ENCODE results near the gene OVCA2. TPM values are rescaled to one million over a fixed set of nuclear protein-coding genes. Genes with fewer than 3 reads are reported as not detected.

Gene OVCA2
- total RNA-seq, 1 donor from 2014 or later: 27.8 TPM

DNA sequence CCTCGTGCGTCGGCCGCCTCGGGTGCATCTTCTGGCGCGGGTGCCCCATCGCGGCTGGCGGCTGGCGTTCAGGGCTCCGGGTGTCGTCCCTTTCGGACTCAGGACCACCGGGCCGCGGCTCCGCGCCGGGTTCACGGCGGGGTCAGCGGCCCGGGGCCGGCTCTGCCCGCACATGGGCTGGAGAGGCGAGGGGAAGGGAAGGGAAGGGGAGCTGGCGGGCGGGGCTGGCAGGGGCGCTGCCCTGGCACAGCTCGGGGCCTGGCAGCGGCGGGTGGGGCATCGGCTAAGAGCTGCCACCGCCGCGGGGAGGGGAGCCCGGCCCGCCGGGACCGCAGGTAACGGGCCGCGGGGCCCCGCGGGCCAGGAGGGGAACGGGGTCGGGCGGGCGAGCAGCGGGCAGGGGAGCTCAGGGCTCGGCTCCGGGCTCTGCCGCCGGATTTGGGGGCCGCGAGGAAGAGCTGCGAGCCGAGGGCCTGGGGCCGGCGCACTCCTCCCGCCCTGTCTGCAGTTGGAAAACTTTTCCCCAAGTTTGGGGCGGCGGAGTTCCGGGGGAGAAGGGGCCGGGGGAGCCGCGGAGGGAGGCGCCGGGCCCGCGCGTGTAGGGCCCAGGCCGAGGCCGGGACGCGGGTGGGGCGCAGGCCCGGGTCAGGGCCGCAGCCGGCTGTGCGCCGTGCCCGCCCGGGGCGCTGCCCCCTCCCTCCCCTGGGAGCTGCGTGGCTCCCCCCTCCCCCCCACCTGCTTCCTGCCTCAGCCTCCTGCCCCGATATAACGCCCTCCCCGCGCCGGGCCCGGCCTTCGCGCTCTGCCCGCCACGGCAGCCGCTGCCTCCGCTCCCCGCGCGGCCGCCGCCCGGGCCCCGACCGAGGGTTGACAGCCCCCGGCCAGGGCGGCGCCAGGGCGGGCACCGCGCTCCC, 13.7 kb downstream of the OVCA2 start:
- Mint-ChIP-seq H3K36me3 (peaks cover 7% of the 10 kb centered on the region), H3K9me3 (no peaks in the 10 kb centered on the region), H3K27me3 (peaks cover 40% of the 10 kb centered on the region), H3K4me3 (peak overlapping the region; percentile 72), H3K27ac (no peak overlapping the region), H3K4me1 (ENCODE audit: unreplicated experiment) (peaks cover 13% of the 10 kb centered on the region)
- no peak for DNase-seq (ENCODE audit: extremely low spot score, unreplicated experiment)
- TF ChIP-seq, protein P1, sequence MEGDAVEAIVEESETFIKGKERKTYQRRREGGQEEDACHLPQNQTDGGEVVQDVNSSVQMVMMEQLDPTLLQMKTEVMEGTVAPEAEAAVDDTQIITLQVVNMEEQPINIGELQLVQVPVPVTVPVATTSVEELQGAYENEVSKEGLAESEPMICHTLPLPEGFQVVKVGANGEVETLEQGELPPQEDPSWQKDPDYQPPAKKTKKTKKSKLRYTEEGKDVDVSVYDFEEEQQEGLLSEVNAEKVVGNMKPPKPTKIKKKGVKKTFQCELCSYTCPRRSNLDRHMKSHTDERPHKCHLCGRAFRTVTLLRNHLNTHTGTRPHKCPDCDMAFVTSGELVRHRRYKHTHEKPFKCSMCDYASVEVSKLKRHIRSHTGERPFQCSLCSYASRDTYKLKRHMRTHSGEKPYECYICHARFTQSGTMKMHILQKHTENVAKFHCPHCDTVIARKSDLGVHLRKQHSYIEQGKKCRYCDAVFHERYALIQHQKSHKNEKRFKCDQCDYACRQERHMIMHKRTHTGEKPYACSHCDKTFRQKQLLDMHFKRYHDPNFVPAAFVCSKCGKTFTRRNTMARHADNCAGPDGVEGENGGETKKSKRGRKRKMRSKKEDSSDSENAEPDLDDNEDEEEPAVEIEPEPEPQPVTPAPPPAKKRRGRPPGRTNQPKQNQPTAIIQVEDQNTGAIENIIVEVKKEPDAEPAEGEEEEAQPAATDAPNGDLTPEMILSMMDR (conservative IDR thresholded peaks at IDR 0.05): no peak

DNA sequence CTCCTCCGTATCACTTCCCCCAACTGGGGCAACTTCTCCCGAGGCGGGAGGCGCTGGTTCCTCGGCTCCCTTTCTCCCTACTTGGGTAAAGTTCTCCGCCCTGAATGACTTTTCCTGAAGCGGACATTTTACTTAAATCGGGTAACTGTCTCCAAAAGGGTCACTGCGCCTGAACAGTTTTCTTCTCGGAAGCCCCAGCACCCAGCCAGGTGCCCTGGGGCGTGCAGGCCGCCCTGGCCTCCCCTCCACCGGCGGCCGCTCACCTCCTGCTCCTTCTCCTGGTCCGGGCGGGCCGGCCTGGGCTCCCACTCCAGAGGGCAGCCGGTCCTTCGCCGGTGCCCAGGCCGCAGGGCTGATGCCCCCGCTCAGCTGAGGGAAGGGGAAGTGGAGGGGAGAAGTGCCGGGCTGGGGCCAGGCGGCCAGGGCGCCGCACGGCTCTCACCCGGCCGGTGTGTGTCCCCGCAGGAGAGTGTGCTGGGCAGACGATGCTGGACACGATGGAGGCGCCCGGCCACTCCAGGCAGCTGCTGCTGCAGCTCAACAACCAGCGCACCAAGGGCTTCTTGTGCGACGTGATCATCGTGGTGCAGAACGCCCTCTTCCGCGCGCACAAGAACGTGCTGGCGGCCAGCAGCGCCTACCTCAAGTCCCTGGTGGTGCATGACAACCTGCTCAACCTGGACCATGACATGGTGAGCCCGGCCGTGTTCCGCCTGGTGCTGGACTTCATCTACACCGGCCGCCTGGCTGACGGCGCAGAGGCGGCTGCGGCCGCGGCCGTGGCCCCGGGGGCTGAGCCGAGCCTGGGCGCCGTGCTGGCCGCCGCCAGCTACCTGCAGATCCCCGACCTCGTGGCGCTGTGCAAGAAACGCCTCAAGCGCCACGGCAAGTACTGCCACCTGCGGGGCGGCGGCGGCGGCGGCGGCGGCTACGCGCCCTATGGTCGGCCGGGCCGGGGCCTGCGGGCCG, 14.7 kb downstream of the OVCA2 start:
- H3K27me3 Mint-ChIP-seq: peaks cover 39% of the 10 kb centered on the region
- no peak for DNase-seq (ENCODE audit: extremely low spot score, unreplicated experiment)
- TF ChIP-seq, protein P1 (conservative IDR thresholded peaks at IDR 0.05): no peak
- H3K4me3 Mint-ChIP-seq: peak overlapping the region; percentile 79
- no peaks in the 10 kb centered on the region for H3K9me3 Mint-ChIP-seq
- H3K27ac Mint-ChIP-seq: no peak overlapping the region
- peaks cover 11% of the 10 kb centered on the region for H3K36me3 Mint-ChIP-seq
- H3K4me1 Mint-ChIP-seq (ENCODE audit: unreplicated experiment): peaks cover 13% of the 10 kb centered on the region

DNA sequence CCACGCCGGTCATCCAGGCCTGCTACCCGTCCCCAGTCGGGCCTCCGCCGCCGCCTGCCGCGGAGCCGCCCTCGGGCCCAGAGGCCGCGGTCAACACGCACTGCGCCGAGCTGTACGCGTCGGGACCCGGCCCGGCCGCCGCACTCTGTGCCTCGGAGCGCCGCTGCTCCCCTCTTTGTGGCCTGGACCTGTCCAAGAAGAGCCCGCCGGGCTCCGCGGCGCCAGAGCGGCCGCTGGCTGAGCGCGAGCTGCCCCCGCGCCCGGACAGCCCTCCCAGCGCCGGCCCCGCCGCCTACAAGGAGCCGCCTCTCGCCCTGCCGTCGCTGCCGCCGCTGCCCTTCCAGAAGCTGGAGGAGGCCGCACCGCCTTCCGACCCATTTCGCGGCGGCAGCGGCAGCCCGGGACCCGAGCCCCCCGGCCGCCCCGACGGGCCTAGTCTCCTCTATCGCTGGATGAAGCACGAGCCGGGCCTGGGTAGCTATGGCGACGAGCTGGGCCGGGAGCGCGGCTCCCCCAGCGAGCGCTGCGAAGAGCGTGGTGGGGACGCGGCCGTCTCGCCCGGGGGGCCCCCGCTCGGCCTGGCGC, 15.4 kb downstream of the OVCA2 start:
- no peak for DNase-seq (ENCODE audit: extremely low spot score, unreplicated experiment)
- H3K4me3 Mint-ChIP-seq: no peak overlapping the region
- TF ChIP-seq, protein P1 (conservative IDR thresholded peaks at IDR 0.05): no peak
- no peak overlapping the region for H3K27ac Mint-ChIP-seq
- H3K4me1 Mint-ChIP-seq (ENCODE audit: unreplicated experiment): peaks cover 12% of the 10 kb centered on the region
- peaks cover 31% of the 10 kb centered on the region for H3K27me3 Mint-ChIP-seq
- H3K36me3 Mint-ChIP-seq: peaks cover 11% of the 10 kb centered on the region
- no peaks in the 10 kb centered on the region for H3K9me3 Mint-ChIP-seq

DNA sequence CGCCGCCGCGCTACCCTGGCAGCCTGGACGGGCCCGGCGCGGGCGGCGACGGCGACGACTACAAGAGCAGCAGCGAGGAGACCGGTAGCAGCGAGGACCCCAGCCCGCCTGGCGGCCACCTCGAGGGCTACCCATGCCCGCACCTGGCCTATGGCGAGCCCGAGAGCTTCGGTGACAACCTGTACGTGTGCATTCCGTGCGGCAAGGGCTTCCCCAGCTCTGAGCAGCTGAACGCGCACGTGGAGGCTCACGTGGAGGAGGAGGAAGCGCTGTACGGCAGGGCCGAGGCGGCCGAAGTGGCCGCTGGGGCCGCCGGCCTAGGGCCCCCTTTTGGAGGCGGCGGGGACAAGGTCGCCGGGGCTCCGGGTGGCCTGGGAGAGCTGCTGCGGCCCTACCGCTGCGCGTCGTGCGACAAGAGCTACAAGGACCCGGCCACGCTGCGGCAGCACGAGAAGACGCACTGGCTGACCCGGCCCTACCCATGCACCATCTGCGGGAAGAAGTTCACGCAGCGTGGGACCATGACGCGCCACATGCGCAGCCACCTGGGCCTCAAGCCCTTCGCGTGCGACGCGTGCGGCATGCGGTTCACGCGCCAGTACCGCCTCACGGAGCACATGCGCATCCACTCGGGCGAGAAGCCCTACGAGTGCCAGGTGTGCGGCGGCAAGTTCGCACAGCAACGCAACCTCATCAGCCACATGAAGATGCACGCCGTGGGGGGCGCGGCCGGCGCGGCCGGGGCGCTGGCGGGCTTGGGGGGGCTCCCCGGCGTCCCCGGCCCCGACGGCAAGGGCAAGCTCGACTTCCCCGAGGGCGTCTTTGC, 16.2 kb downstream of the OVCA2 start:
- H3K27me3 Mint-ChIP-seq: peaks cover 29% of the 10 kb centered on the region
- no peak overlapping the region for H3K4me3 Mint-ChIP-seq
- peaks cover 11% of the 10 kb centered on the region for H3K36me3 Mint-ChIP-seq
- no peaks in the 10 kb centered on the region for H3K9me3 Mint-ChIP-seq
- H3K27ac Mint-ChIP-seq: no peak overlapping the region
- H3K4me1 Mint-ChIP-seq (ENCODE audit: unreplicated experiment): peaks cover 17% of the 10 kb centered on the region
- TF ChIP-seq, protein P1 (conservative IDR thresholded peaks at IDR 0.05): no peak
- DNase-seq (ENCODE audit: extremely low spot score, unreplicated experiment): no peak
